Medulla oblongata (tissue), 1 donor: ENCODE measurements around the gene RAP1GDS1.
A peak's percentile ranks its signal among the peaks of the same experiment; 100 is the strongest.
"Not testable (repeated sequence)": the region's sequence is repeated elsewhere in the genome, so short reads cannot be mapped to it uniquely, and the experiment has no call there.

Source experiments
- DNase-seq: peaks from one replicate; pipeline ENCODE4 v3.0.0-alpha.2; 2015; ENCODE audit errors: extremely low spot score

RAP1GDS1 gene

GRCh38 chr4:98434816-98435215 is 173.6 kb downstream of the RAP1GDS1 start:
- DNase-seq, result no peak

- no peak for DNase-seq
These were observed 183.2 kb downstream of the RAP1GDS1 start for GRCh38 chr4:98444371-98444770.

- no peak for DNase-seq
These were observed 185.6 kb downstream of the RAP1GDS1 start for GRCh38 chr4:98446499-98447375.

GRCh38 chr4:98447648-98448047 is 186.5 kb downstream of the RAP1GDS1 start:
- no peak for DNase-seq

- DNase-seq, result no peak
These were observed 187.7 kb downstream of the RAP1GDS1 start for GRCh38 chr4:98448908-98449307.

GRCh38 chr4:98452091-98452490 is 190.9 kb downstream of the RAP1GDS1 start:
- DNase-seq, result no peak

GRCh38 chr4:98457422-98457821 is 196.2 kb downstream of the RAP1GDS1 start:
- not testable (repeated sequence) for DNase-seq

DNA sequence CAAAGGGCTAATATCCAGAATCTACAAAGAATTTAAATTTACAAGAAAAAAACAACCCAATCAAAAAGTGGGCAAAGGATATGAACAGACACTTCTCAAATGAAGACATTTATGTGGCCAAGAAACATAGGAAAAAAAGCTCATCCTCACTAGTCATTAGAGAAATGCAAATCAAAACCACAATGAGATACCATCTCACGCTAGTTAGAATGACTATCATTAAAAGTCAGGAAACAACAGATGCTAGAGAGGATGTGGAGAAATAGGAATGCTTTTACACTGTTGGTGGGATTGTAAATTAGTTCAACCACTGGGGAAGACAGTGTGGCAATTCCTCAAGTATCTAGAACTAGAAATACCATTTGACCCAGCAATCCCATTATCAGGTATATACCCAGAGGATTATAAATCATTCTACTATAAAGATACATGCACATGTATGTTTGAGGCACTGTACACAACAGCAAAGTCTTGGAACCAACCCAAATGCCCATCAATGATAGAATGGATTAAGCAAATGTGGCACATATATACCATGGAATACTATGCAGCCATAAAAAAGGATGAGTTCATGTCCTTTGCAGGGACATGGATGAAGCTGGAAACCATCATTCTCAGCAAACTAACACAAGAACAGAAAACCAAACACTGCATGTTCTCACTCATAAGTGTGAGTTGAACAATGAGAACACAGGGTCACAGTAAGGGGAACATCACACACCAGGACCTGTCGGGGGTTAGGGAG is 200.1 kb downstream of the RAP1GDS1 start:
- DNase-seq, result not testable (repeated sequence)

DNA sequence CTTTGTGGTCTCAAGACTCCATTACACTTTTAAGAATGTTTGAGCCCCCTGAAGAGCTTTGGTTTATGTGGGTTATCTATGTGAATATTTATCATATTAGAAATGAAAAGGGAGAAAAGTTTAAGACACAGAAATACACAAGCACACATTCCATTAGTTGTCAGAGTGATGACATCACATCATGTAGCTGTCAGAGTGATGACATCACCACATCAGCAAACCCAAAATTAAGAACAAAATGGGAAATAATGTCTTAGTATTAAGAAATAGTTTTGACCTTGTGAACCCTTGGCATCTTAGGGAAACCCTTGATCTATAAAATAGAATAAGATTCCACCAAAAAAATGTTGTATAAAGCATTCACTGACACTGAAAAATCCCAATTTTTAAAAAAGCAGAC is 201.3 kb downstream of the RAP1GDS1 start:
- no peak for DNase-seq

DNA sequence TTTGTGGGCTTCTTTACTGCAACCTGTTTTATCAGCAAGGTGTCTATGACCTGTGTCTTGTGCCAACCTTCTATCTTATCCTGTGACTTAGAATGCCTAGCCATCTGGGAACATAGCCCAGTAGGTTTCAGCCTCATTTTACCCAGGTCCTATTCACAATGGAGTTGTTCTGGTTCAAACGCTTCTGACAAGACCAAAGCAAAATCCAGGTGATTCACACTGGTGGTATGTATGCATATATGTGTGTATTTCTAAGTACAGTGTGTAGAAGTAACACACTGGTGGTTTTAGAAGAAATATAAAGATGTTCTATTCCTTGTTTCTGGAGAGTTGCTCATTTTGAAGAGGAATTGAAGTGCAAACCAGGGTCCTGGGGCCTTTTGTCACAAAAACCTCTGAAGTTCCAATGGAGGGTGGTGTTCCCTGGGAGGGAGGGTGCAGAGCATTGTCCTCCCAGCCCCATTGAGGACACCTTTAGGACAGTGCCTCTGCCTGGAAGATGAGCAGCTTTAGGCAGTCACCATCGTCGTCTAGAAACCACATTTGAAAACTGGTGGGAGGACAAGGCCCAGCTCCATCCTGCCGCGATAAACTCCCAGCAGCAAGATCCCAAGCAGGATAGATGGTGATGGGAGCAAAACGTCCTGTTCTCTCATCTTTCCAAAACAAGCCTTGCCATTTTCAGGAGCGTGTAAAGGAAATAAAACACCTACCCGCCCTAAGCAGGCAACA is 205.8 kb downstream of the RAP1GDS1 start:
- DNase-seq, result no peak

GRCh38 chr4:98467627-98468072 is 206.5 kb downstream of the RAP1GDS1 start:
- DNase-seq, result peak; percentile 92

DNA sequence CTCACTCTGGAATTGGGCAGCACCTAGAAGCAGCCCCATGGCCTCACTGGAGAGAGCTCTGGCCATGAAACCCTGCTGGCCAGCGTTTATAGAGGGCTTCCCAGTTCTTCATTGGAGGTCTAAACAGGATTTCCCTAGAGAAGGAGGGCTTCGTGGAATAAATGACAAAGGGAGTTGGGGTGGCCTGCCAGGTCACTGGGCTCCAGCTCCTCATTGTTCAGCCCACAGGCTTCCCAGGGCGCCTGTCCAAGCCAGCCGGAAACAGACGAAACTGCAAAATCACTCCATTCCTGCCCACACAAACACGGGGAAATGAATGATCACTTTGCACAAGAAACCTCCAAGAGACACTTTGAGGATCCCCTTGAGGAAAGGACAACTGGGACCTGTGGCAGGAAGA is 207.5 kb downstream of the RAP1GDS1 start:
- DNase-seq, result peak; percentile 68

DNA sequence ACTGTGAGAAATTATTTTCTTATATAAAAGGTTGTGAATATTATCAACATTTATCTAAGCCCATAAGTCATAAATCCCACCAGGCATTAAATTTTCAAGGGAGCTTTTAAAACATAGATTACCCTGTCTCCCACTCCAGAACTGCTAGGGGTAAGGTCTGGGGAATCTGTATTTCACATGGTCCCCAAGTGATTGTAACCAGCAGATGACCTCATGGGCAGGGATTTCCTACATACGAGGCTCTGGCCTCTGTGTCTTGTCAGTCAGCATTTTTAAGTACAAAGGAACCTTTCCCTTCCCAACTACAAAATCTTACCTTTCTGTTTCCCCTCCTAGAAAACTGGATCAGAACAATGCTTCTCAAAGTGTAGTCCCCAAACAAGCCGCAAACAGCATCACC is 208.6 kb downstream of the RAP1GDS1 start:
- no peak for DNase-seq

DNA sequence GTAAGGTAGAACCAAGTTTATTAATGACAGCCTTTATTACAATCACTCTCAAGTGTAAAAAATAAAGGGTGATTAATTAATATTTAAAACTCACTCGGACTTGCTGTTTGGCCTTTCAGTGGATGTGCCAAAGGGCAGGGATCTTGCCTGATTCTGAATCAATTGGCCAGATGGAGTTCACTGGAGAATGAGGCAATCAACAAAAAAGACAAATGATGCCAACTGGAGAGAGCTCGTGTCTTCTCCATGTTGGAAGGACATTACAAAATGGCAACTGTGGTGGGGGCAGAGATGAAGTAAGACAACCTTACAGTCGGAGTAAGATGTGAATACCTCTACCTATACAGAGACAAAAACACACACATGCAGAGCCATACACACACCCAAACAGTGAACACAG is 209.2 kb downstream of the RAP1GDS1 start:
- no peak for DNase-seq

- DNase-seq, result no peak
These were observed 209.6 kb downstream of the RAP1GDS1 start for GRCh38 chr4:98470831-98471230.

DNA sequence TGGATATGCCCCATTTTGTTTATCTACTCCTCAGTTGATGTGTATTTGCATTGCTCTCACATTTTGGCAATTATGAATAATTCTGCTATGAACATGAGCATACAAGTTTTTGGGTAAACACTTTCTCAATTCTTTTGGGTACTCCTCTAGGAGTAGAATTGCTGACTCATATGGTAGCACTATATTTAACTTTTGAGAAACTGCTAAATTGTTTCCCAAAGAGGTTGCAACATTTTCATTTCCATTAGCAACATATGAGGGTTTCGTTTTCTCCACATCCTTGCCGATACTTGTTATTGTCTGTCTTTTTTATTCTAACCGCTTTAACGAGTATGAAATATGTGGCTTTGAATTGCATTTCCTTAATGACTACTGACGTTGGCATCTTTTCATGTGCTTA is 211.9 kb downstream of the RAP1GDS1 start:
- no peak for DNase-seq

DNA sequence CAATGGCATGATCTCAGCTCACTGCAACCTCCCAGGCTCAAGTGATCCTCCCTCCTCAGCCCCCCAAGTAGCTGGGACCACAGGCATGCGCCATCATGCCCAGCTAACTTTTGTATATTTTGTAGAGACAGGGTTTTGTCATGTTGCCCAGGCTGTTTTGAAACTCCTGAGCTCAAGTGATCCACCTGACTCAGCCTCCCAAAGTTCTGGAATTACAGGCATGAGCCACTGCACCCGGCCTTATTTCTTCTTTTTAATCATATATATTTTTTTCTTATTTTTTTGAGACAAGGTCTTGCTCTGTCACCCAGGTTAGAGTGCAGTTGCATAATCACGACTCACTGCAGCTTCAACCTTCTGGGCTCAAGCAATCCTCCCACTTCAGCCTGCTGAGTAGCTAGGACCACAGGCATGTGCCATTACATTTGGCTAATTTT is 213.2 kb downstream of the RAP1GDS1 start:
- no peak for DNase-seq

DNA sequence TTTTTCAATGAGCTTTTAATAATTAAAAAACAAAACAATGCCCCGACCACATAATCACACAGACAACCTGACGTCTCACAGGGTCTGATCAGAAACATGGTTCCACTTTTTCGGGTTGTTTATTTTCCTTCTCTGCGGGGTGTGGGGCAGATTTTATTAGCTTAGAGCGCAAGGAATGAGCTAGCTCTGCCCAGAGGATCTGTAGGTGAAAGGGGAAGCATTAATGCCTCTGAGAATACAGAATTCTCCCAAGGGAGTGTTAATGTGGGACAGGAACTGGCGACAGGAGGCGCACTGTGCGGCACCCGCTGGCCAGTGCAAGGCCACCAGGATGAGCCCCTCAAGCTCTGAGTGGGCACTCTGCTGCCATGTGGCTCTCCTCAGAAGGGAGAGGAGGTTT is 215.7 kb downstream of the RAP1GDS1 start:
- DNase-seq, result no peak

GRCh38 chr4:98479590-98479989 is 218.4 kb downstream of the RAP1GDS1 start:
- not testable (repeated sequence) for DNase-seq

DNA sequence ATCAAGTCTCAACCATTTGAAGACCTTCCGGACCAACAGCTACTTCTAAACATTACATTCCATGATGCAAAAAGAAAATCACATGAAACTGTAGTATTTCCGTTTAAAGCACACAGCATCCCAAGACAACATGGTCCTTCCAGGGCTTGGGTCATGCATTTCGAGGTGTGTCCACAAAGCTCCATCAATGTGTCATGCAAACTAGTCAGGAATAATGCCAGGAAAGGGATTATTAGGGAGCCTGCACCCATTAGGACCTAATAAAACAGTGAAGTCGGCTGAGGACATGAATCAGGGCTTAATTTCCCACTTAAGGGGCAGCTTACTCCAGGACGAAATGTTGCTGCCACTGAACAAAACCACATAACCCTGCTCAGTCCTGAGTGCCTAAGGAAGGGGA is 219.4 kb downstream of the RAP1GDS1 start:
- DNase-seq, result no peak

DNA sequence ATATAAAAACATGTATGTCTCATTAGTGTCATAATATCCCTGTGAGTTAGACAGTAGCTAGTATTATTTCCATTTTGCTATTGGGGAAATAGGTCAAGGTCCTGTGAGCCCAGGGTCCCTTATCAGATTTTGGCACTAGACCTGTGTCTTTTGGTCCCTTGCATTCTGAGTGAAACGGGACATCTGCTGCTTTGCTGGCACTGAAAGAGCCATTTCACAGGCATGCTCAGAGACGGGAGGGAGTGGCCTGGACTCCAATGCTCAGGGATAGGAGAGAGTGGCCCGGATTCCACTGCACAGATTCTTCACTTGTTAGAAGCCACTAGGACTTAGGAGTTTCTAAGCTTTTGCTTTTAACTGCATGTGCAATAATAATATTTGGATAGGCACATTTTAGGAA is 220.0 kb downstream of the RAP1GDS1 start:
- peak; percentile 75 for DNase-seq

GRCh38 chr4:98482503-98482846 is 221.3 kb downstream of the RAP1GDS1 start:
- DNase-seq, result no peak
